ENCODE results near the gene NRCAM.

DNA sequence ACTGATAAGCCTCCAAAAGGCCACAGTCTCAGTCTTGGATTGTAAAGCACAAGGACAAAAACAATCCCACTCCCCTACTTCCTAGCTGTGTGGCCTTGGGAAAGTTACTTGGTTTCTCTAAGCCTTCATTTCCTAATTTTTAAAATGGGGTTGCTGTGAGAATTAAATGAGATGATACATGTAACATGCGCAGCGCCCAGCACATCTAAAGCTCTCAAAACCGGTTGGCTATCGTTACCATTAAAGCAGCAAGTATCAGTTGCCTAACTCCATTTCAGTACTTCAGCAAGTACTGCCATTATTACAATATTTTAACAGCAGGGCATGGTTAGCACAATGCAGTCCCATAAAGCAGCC, 1.9 kb downstream of the NRCAM start:
- TF ChIP-seq POLR2A (IDR thresholded peaks at IDR 0.05) (no peak), EP300 (IDR thresholded peaks at IDR 0.05) (no peak)
- TF ChIP-seq, protein P1, sequence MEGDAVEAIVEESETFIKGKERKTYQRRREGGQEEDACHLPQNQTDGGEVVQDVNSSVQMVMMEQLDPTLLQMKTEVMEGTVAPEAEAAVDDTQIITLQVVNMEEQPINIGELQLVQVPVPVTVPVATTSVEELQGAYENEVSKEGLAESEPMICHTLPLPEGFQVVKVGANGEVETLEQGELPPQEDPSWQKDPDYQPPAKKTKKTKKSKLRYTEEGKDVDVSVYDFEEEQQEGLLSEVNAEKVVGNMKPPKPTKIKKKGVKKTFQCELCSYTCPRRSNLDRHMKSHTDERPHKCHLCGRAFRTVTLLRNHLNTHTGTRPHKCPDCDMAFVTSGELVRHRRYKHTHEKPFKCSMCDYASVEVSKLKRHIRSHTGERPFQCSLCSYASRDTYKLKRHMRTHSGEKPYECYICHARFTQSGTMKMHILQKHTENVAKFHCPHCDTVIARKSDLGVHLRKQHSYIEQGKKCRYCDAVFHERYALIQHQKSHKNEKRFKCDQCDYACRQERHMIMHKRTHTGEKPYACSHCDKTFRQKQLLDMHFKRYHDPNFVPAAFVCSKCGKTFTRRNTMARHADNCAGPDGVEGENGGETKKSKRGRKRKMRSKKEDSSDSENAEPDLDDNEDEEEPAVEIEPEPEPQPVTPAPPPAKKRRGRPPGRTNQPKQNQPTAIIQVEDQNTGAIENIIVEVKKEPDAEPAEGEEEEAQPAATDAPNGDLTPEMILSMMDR (IDR thresholded peaks at IDR 0.05): no peak

Data from gastroesophageal sphincter (tissue), 3 donors.